ENCODE results near the gene PAN3. TPM values are rescaled to one million over a fixed set of nuclear protein-coding genes. Genes with fewer than 3 reads are reported as not detected.

The PAN3 gene
- total RNA-seq, 1 experiment from 2014 or later = 18.5 TPM

DNA sequence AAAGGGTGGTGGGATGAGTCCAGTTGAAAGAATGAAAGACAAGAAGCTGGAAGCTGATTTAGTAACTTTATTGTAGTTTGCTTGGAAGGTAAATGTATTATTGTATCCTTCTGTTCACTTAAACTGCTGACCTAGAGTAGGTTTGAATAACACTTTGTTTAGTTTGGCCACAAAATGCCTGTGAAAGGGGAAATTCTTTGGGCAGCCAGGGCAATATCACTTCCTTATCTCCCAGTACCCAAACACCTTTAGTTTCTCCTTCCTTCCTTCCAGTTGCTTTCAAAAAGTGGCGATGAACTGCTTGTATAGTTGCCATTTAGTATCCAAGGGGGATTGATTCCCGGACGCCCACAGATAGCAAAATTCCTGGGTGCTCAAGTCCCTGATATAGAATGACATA is 120.1 kb downstream of the PAN3 start:
- H3K27ac ChIP-seq (ENCODE audit: low read length) = no peak overlapping the region
- DNase-seq (ENCODE audit: low read depth, low spot score) (no peak), ATAC-seq (no peak)
- CTCF ChIA-PET = no interaction called here
- POLR2A ChIA-PET = no interaction called here
- no TSS peak for BruUV-seq (replicated peaks)
- in situ Hi-C loops (cut with HindIII; ENCODE audit: low pct_unique_long_range_greater_than_20kb, low sequenced_read_pairs) (no loop called here), intact Hi-C loops (cut with micrococcal nuclease; ENCODE audit: unreplicated experiment) (no loop called here)
- no peaks in the 10 kb centered on the region for H3K4me1 ChIP-seq (ENCODE audit: control insufficient read depth, insufficient read depth, low read length)
- H3K36me3 ChIP-seq (ENCODE audit: control insufficient read depth, insufficient read depth, low read length) = no peaks in the 10 kb centered on the region; the same call in none of the 2 replicates
- no peaks in the 10 kb centered on the region for H3K27me3 ChIP-seq (ENCODE audit: control insufficient read depth, insufficient read depth, low read length)
- no peak overlapping the region for H3K4me3 ChIP-seq (ENCODE audit: low read depth in 2 of 2, low read length in 2 of 2)
- TF ChIP-seq TCF7L2 (IDR thresholded peaks at IDR 0.05; ENCODE audit: low read depth, low read length) (no peak), POLR2AphosphoS5 (IDR thresholded peaks at IDR 0.05; ENCODE audit: low read depth, low read length) (no peak), SIN3A (IDR thresholded peaks at IDR 0.05; ENCODE audit: borderline replicate concordance, insufficient read depth, low read depth, low read length) (no peak)
- TF ChIP-seq, protein P1, sequence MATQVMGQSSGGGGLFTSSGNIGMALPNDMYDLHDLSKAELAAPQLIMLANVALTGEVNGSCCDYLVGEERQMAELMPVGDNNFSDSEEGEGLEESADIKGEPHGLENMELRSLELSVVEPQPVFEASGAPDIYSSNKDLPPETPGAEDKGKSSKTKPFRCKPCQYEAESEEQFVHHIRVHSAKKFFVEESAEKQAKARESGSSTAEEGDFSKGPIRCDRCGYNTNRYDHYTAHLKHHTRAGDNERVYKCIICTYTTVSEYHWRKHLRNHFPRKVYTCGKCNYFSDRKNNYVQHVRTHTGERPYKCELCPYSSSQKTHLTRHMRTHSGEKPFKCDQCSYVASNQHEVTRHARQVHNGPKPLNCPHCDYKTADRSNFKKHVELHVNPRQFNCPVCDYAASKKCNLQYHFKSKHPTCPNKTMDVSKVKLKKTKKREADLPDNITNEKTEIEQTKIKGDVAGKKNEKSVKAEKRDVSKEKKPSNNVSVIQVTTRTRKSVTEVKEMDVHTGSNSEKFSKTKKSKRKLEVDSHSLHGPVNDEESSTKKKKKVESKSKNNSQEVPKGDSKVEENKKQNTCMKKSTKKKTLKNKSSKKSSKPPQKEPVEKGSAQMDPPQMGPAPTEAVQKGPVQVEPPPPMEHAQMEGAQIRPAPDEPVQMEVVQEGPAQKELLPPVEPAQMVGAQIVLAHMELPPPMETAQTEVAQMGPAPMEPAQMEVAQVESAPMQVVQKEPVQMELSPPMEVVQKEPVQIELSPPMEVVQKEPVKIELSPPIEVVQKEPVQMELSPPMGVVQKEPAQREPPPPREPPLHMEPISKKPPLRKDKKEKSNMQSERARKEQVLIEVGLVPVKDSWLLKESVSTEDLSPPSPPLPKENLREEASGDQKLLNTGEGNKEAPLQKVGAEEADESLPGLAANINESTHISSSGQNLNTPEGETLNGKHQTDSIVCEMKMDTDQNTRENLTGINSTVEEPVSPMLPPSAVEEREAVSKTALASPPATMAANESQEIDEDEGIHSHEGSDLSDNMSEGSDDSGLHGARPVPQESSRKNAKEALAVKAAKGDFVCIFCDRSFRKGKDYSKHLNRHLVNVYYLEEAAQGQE (IDR thresholded peaks at IDR 0.05; ENCODE audit: insufficient read depth in 1 of 2, low read depth in 2 of 2, low read length in 1 of 2) = no peak
- TF ChIP-seq, protein P2, sequence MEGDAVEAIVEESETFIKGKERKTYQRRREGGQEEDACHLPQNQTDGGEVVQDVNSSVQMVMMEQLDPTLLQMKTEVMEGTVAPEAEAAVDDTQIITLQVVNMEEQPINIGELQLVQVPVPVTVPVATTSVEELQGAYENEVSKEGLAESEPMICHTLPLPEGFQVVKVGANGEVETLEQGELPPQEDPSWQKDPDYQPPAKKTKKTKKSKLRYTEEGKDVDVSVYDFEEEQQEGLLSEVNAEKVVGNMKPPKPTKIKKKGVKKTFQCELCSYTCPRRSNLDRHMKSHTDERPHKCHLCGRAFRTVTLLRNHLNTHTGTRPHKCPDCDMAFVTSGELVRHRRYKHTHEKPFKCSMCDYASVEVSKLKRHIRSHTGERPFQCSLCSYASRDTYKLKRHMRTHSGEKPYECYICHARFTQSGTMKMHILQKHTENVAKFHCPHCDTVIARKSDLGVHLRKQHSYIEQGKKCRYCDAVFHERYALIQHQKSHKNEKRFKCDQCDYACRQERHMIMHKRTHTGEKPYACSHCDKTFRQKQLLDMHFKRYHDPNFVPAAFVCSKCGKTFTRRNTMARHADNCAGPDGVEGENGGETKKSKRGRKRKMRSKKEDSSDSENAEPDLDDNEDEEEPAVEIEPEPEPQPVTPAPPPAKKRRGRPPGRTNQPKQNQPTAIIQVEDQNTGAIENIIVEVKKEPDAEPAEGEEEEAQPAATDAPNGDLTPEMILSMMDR (IDR thresholded peaks at IDR 0.05) = no peak
- H3K9me3 ChIP-seq (ENCODE audit: control insufficient read depth, insufficient read depth, low read depth, low read length) = no peaks in the 10 kb centered on the region

- POLR2A ChIA-PET = no interaction called here
- DNase-seq (ENCODE audit: low read depth, low spot score) = no peak
- in situ Hi-C loops (cut with HindIII; ENCODE audit: low pct_unique_long_range_greater_than_20kb, low sequenced_read_pairs) (no loop called here), intact Hi-C loops (cut with micrococcal nuclease; ENCODE audit: unreplicated experiment) (no loop called here)
- no peaks in the 10 kb centered on the region for H3K4me1 ChIP-seq (ENCODE audit: control insufficient read depth, insufficient read depth, low read length)
- H3K27ac ChIP-seq (ENCODE audit: low read length) = no peak overlapping the region
- CTCF ChIA-PET = no interaction called here
- no peak overlapping the region for H3K4me3 ChIP-seq (ENCODE audit: low read depth in 2 of 2, low read length in 2 of 2)
- no peak for ATAC-seq
- H3K27me3 ChIP-seq (ENCODE audit: control insufficient read depth, insufficient read depth, low read length) = no peaks in the 10 kb centered on the region
- TF ChIP-seq TCF7L2 (IDR thresholded peaks at IDR 0.05; ENCODE audit: low read depth, low read length) = no peak
- TF ChIP-seq, protein P2 (IDR thresholded peaks at IDR 0.05) = no peak
- TF ChIP-seq, protein P1 (IDR thresholded peaks at IDR 0.05; ENCODE audit: insufficient read depth in 1 of 2, low read depth in 2 of 2, low read length in 1 of 2) = no peak
- TF ChIP-seq POLR2AphosphoS5 (IDR thresholded peaks at IDR 0.05; ENCODE audit: low read depth, low read length) = no peak
- no peak for TF ChIP-seq SIN3A (IDR thresholded peaks at IDR 0.05; ENCODE audit: borderline replicate concordance, insufficient read depth, low read depth, low read length)
- no peaks in the 10 kb centered on the region for H3K9me3 ChIP-seq (ENCODE audit: control insufficient read depth, insufficient read depth, low read depth, low read length)
- H3K36me3 ChIP-seq (ENCODE audit: control insufficient read depth, insufficient read depth, low read length) = no peaks in the 10 kb centered on the region
- BruUV-seq (replicated peaks) = no TSS peak
Measured at GRCh38 chr13:28267497-28267896, 129.2 kb downstream of the PAN3 start.

All from Panc1 (cell line).